NK-92 treated with Interleukin-12 subunit alpha and Interleukin-12 subunit beta, amount 100 ng/mL, for 24 hours (cell line): Measurements from ENCODE around the gene PIGR.

Experiments
- DNase-seq: peaks from one replicate; lab custom pipeline; 2025; lab: John Stamatoyannopoulos, UW

PIGR gene

DNA sequence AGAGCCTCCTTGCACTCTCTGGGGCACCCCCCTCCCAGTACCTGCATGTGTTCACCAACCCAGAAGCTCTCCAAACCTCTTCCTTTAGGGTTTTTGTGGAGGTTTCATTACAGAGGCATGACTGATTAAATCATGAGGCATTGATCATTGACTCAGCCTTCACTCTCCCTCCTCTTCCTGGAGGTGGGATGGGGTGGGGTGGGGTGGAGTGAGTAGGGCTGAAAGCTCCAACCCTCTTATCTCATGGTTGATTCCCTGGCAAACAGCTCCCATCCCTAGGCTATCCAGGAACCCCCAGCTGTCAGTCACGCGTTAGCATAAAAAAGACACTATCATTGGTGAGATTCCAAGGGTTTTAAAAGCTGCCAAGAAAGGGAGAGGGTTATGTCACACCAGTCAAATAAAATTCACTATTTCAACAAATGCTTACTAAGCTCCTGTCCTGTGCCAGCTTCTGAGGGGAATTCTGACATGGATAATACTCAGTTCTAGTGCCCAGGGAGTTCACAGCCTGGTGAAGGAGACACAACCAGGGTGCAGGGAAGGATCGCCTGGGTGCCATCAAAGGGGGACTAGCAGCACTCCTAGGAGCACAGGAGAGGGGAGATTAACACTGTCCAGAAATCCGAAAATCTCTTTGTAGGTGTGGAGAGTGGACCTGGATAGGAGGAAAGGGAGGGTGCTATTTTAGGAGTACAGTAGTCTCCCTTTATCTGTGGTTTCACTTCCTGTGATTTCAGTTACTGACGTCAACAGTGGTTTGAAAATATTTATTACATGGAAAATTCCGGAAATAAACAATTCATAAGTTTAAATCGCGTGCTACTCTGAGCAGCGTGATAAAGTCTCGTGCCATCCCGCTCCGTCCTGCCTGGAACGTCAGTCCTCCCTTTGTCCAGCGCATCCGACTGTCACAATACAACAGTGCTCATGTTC is 55.9 kb downstream of the PIGR start:
- DNase-seq: no peak

DNA sequence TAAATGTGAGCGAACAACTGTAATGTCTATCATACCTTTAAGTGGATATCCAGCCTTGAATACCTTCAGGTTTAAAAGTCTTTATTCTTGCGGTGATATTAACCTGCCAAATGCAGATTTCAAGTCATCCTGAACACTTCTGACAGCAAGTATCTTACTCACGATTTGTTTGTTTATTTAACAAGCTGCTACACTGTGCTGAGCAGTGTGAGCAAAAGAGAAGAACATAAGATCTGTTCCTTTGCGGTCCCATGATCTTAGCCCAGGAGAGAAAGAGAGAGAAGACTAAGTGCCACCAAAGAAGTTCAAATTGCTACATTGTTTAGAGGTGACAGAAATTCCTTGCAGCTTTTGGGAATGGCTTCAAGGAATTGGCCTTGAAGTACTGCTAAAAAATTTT is 58.6 kb downstream of the PIGR start:
- no peak for DNase-seq

DNA sequence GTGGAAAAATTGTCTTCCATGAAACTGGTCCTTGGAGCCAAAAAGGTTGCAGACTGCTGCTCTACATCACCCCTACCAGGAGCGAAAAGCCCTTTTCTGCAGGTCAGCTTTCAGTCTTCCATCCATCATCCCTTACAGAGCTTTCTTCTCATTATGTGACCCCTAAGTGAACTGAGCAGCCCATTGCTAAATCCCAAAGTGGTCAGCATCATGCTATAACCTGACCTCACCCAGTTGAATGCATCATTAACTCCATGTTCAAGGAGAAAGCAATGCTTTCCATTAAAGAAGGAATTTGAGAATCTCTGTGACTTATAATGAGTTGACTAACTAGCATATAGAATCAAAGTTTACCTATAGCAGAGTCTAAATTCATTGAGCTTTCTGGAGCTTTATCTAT is 59.4 kb downstream of the PIGR start:
- no peak for DNase-seq

DNA sequence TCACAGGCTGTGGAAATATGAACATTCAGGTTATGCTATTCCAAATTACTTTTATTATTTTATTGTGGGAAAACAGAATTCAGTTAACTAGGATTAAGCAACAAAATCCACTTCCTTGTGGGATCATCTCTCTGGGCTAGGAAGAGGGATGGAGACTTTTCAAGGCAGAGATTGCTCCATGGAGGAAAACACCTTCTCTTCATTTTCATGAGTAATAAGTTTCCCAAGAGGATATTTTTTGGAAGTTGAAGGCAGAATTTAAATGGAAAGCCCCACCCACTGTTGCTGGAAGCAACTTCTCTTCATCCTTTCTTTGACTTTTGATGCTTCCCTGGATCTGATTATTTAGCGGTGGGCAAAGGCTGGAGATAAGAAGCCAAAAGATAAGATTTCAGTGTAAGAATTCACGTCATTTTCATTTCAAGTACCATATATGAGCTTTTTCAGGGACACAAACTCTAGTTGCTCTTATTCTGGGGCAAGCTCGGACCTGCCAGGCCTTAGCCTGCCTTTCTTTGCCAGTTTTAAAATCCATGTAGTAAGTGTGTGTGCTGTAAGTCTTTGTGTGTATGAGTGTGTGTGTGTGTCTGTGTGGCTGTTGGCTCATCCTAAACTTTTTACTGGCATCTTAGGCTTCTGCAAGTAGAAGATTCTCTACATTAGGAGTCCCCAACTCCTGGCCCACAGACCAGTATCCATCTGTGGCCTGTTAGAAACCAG is 60.8 kb downstream of the PIGR start:
- DNase-seq: no peak

DNA sequence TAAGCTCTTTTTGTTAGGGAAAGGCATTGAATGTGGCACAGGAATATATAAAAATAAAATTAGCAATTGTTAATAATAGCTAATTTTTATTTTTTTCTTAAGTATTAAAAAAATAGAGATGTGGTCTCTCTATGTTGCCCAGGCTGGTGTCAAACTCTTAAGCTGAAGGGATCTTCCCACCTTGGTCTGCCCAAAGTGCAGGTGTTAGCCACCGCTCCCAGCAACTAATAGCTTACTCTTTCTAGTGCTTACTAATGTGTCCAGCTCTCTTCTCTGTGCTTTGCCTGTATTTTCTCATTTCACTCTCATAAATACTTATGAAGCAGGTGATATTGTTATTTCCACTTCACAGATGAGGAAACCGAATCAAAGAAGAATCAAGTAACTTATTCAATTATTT is 62.4 kb downstream of the PIGR start:
- no peak for DNase-seq

DNA sequence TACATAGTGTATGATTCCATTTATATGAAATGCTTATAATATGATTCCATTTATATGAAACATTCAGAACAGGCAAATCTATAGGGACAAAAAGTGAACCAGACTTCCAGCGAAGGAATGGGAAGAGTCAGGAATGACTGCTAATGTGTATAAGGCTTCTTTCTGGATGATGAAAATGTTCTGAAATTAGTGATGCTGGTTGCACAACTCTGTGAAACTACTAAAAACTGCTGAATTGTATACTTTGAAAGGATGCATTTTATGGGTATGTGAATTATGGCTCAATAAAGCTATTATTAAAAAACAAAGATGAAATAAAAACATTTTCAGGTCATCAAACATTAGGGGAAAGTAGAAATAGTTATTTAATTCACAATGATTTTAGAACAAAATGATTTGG is 63.1 kb downstream of the PIGR start:
- DNase-seq: no peak

DNA sequence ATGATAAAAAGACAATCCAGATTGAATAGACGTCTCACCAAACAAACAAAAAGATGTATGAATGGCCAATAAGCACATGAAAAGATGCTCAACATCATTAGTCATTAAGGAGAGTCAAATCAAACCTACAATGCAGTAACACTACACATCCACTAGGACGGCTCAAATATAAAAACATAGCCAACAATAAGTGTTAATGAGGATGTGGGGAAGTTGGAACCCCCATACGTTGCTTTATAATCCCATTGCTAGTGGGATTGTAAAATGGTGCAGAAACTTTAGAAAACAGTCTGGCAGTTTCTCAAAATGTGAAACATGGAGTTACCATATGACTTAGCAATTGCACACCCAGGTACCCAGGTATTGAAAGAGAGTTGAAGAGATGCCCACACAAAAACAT is 63.7 kb downstream of the PIGR start:
- no peak for DNase-seq

DNA sequence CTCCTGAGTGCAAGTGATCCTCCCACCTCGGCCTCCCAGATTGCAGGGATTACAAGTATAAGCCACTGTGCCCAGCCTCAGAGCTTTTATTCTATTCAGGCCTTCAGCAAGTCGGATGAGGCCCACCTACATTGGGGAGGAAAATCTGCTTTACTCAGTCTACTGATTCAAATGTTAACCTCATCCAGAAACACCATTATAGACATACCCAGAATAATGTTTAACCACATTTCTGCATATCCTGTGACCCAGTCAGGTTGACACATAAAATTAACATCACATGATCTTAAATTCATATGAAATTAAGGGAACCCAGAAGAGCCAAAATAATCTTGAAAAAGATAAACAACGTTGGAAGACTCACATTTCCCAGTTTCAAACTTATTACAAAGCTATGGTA is 66.0 kb downstream of the PIGR start:
- DNase-seq: no peak
